Measurements from ENCODE around the gene TRMT2A.

TRMT2A gene

GRCh38 chr22:20140521-20140964 is 23.5 kb upstream of the TRMT2A start:
- Histone ChIP-seq H3K4me2 (ENCODE audit: low read depth, low read length) (no peak overlapping the region), H3K9me2 (replicated peaks; ENCODE audit: insufficient read depth, low read length) (no peaks in the 10 kb centered on the region), H3K27me3 (replicated peaks; ENCODE audit: insufficient read depth, low read length) (no peaks in the 10 kb centered on the region), H3K4me1 (ENCODE audit: low read length) (no peaks in the 10 kb centered on the region), H3K36me3 (replicated peaks; ENCODE audit: insufficient read depth, low read length) (no peaks in the 10 kb centered on the region), H2AFZ (ENCODE audit: low read length) (no peak overlapping the region), H3K27ac (ENCODE audit: low read length) (no peak overlapping the region), H3F3A (ENCODE audit: insufficient read depth, low read length) (no peaks in the 10 kb centered on the region), H3K79me2 (ENCODE audit: low read length) (no peaks in the 10 kb centered on the region), H3K9me3 (replicated peaks; ENCODE audit: insufficient read depth, low read length) (no peaks in the 10 kb centered on the region), H3K9ac (ENCODE audit: low read length) (no peak overlapping the region), H4K20me1 (ENCODE audit: insufficient read depth, low read length) (no peaks in the 10 kb centered on the region), H3K4me3 (ENCODE audit: low read length) (no peak overlapping the region)
- DNase-seq: no peak
- TF ChIP-seq EZH2phosphoT487 (IDR thresholded peaks at IDR 0.05; ENCODE audit: low read length) (no peak), CTCF (IDR thresholded peaks at IDR 0.05; ENCODE audit: low read length) (no peak)

- TF ChIP-seq EZH2 (optimal IDR thresholded peaks at IDR 0.05; ENCODE audit: low read depth, low read length): no peak
- TF ChIP-seq EZH2phosphoT487 (IDR thresholded peaks at IDR 0.05; ENCODE audit: low read length): no peak
- TF ChIP-seq CTCF (IDR thresholded peaks at IDR 0.05; ENCODE audit: low read length): no peak
- Histone ChIP-seq H3K27ac (ENCODE audit: low read length) (no peak overlapping the region), H3K9me2 (replicated peaks; ENCODE audit: insufficient read depth, low read length) (no peaks in the 10 kb centered on the region), H3F3A (ENCODE audit: insufficient read depth, low read length) (no peaks in the 10 kb centered on the region), H3K79me2 (ENCODE audit: low read length) (no peaks in the 10 kb centered on the region), H3K36me3 (replicated peaks; ENCODE audit: insufficient read depth, low read length) (no peaks in the 10 kb centered on the region), H2AFZ (ENCODE audit: low read length) (no peak overlapping the region), H3K9ac (ENCODE audit: low read length) (no peak overlapping the region), H3K4me3 (ENCODE audit: low read length) (no peak overlapping the region), H3K4me2 (ENCODE audit: low read depth, low read length) (no peak overlapping the region), H3K27me3 (replicated peaks; ENCODE audit: insufficient read depth, low read length) (no peaks in the 10 kb centered on the region), H3K4me1 (ENCODE audit: low read length) (no peaks in the 10 kb centered on the region), H3K9me3 (replicated peaks; ENCODE audit: insufficient read depth, low read length) (no peaks in the 10 kb centered on the region), H4K20me1 (ENCODE audit: insufficient read depth, low read length) (no peaks in the 10 kb centered on the region)
- DNase-seq: no peak
Measured at GRCh38 chr22:20140107-20140445, 23.1 kb upstream of the TRMT2A start.

- Histone ChIP-seq H3K27me3 (replicated peaks; ENCODE audit: insufficient read depth, low read length) (no peaks in the 10 kb centered on the region), H3K36me3 (replicated peaks; ENCODE audit: insufficient read depth, low read length) (no peaks in the 10 kb centered on the region), H3K9me2 (replicated peaks; ENCODE audit: insufficient read depth, low read length) (no peaks in the 10 kb centered on the region), H3K4me1 (ENCODE audit: low read length) (no peaks in the 10 kb centered on the region), H3K27ac (ENCODE audit: low read length) (no peak overlapping the region), H4K20me1 (ENCODE audit: insufficient read depth, low read length) (no peaks in the 10 kb centered on the region), H3K9ac (ENCODE audit: low read length) (no peak overlapping the region), H3K4me3 (ENCODE audit: low read length) (no peak overlapping the region), H2AFZ (ENCODE audit: low read length) (no peak overlapping the region), H3K4me2 (ENCODE audit: low read depth, low read length) (no peak overlapping the region), H3K79me2 (ENCODE audit: low read length) (no peaks in the 10 kb centered on the region), H3K9me3 (replicated peaks; ENCODE audit: insufficient read depth, low read length) (no peaks in the 10 kb centered on the region), H3F3A (ENCODE audit: insufficient read depth, low read length) (no peaks in the 10 kb centered on the region)
- TF ChIP-seq EZH2 (optimal IDR thresholded peaks at IDR 0.05; ENCODE audit: low read depth, low read length) (no peak), EZH2phosphoT487 (IDR thresholded peaks at IDR 0.05; ENCODE audit: low read length) (no peak), CTCF (IDR thresholded peaks at IDR 0.05; ENCODE audit: low read length) (no peak)
- no peak for DNase-seq
Measured at GRCh38 chr22:20139391-20140106, 22.5 kb upstream of the TRMT2A start.
